Stimulated activated naive CD8-positive, alpha-beta T cell treated with anti-CD3 and anti-CD28 coated beads, Interleukin-15, Interleukin-2, amounts not matched to agents 100 ng/mL and 50 ng/mL, for 24 hours (primary cell): ENCODE data around the gene OPCML.

ENCODE experiments used
- H3K27ac Mint-ChIP-seq: one replicate; pipeline ENCODE4 v1.8.0; 2021; ENCODE audit warnings: mild to moderate bottlenecking, mixed read lengths
- H3K27me3 Mint-ChIP-seq: one replicate; pipeline ENCODE4 v1.8.0; 2021; ENCODE audit warnings: mixed read lengths
- H3K36me3 Mint-ChIP-seq: one replicate; pipeline ENCODE4 v1.8.0; 2021; ENCODE audit warnings: low read depth, mixed read lengths
- H3K4me1 Mint-ChIP-seq: one replicate; pipeline ENCODE4 v1.8.0; 2021; ENCODE audit warnings: low read depth, mixed read lengths
- H3K4me3 Mint-ChIP-seq: one replicate; pipeline ENCODE4 v1.8.0; 2021; ENCODE audit warnings: mild to moderate bottlenecking, mixed read lengths
- H3K9me3 Mint-ChIP-seq: one replicate; pipeline ENCODE4 v1.8.0; 2021; ENCODE audit warnings: mixed read lengths

The OPCML gene

GRCh38 chr11:132716037-132716436 lies 816.3 kb downstream of the OPCML start:
- Mint-ChIP-seq H3K9me3 (no peaks in the 10 kb centered on the region), H3K4me1 (peaks cover 25% of the 10 kb centered on the region), H3K4me3 (no peak overlapping the region), H3K36me3 (no peaks in the 10 kb centered on the region), H3K27ac (no peak overlapping the region), H3K27me3 (no peaks in the 10 kb centered on the region)

- no peaks in the 10 kb centered on the region for H3K36me3 Mint-ChIP-seq
- H3K27me3 Mint-ChIP-seq = no peaks in the 10 kb centered on the region
- no peaks in the 10 kb centered on the region for H3K9me3 Mint-ChIP-seq
- H3K4me3 Mint-ChIP-seq = no peak overlapping the region
- H3K27ac Mint-ChIP-seq = no peak overlapping the region
- peaks cover 21% of the 10 kb centered on the region for H3K4me1 Mint-ChIP-seq
These were observed 817.4 kb downstream of the OPCML start for GRCh38 chr11:132714859-132715440.

GRCh38 chr11:132712466-132712865 lies 819.8 kb downstream of the OPCML start:
- H3K27ac Mint-ChIP-seq = no peak overlapping the region
- no peaks in the 10 kb centered on the region for H3K9me3 Mint-ChIP-seq
- no peaks in the 10 kb centered on the region for H3K27me3 Mint-ChIP-seq
- no peaks in the 10 kb centered on the region for H3K4me1 Mint-ChIP-seq
- no peaks in the 10 kb centered on the region for H3K36me3 Mint-ChIP-seq
- no peak overlapping the region for H3K4me3 Mint-ChIP-seq

- Mint-ChIP-seq H3K36me3 (no peaks in the 10 kb centered on the region), H3K4me3 (no peak overlapping the region), H3K9me3 (peaks cover 27% of the 10 kb centered on the region), H3K27ac (no peak overlapping the region), H3K4me1 (no peaks in the 10 kb centered on the region), H3K27me3 (no peaks in the 10 kb centered on the region)
These were observed 827.4 kb downstream of the OPCML start for GRCh38 chr11:132704781-132705375.

- no peak overlapping the region for H3K27ac Mint-ChIP-seq
- no peak overlapping the region for H3K4me3 Mint-ChIP-seq
These were observed 839.4 kb downstream of the OPCML start for GRCh38 chr11:132692891-132693290.

GRCh38 chr11:132691848-132692550 lies 840.3 kb downstream of the OPCML start:
- H3K4me1 Mint-ChIP-seq = no peaks in the 10 kb centered on the region
- no peaks in the 10 kb centered on the region for H3K27me3 Mint-ChIP-seq

More at GRCh38 chr11:132692891-132693290, 839.4 kb downstream of the OPCML start:
- H3K9me3 Mint-ChIP-seq = peaks cover 5% of the 10 kb centered on the region
- no peaks in the 10 kb centered on the region for H3K27me3 Mint-ChIP-seq
- no peaks in the 10 kb centered on the region for H3K36me3 Mint-ChIP-seq
- H3K4me1 Mint-ChIP-seq = no peaks in the 10 kb centered on the region

GRCh38 chr11:132686886-132687285 lies 845.4 kb downstream of the OPCML start:
- H3K27me3 Mint-ChIP-seq = no peaks in the 10 kb centered on the region
- no peaks in the 10 kb centered on the region for H3K9me3 Mint-ChIP-seq
- H3K36me3 Mint-ChIP-seq = no peaks in the 10 kb centered on the region
- no peak overlapping the region for H3K4me3 Mint-ChIP-seq
- H3K27ac Mint-ChIP-seq = no peak overlapping the region
- H3K4me1 Mint-ChIP-seq = peaks cover 8% of the 10 kb centered on the region

More at GRCh38 chr11:132691848-132692550, 840.3 kb downstream of the OPCML start:
- H3K27ac Mint-ChIP-seq = no peak overlapping the region
- no peak overlapping the region for H3K4me3 Mint-ChIP-seq
- H3K36me3 Mint-ChIP-seq = no peaks in the 10 kb centered on the region
- no peaks in the 10 kb centered on the region for H3K9me3 Mint-ChIP-seq

- Mint-ChIP-seq H3K27me3 (no peaks in the 10 kb centered on the region), H3K27ac (no peak overlapping the region), H3K4me3 (no peak overlapping the region), H3K36me3 (no peaks in the 10 kb centered on the region), H3K4me1 (peaks cover 8% of the 10 kb centered on the region), H3K9me3 (no peaks in the 10 kb centered on the region)
These were observed 847.1 kb downstream of the OPCML start for GRCh38 chr11:132685174-132685611.

GRCh38 chr11:132683602-132684001 lies 848.7 kb downstream of the OPCML start:
- peaks cover 8% of the 10 kb centered on the region for H3K4me1 Mint-ChIP-seq
- H3K27ac Mint-ChIP-seq = no peak overlapping the region
- H3K9me3 Mint-ChIP-seq = no peaks in the 10 kb centered on the region
- no peaks in the 10 kb centered on the region for H3K36me3 Mint-ChIP-seq
- no peak overlapping the region for H3K4me3 Mint-ChIP-seq
- H3K27me3 Mint-ChIP-seq = no peaks in the 10 kb centered on the region

- no peaks in the 10 kb centered on the region for H3K36me3 Mint-ChIP-seq
- no peaks in the 10 kb centered on the region for H3K9me3 Mint-ChIP-seq
- no peaks in the 10 kb centered on the region for H3K27me3 Mint-ChIP-seq
- peaks cover 8% of the 10 kb centered on the region for H3K4me1 Mint-ChIP-seq
- no peak overlapping the region for H3K27ac Mint-ChIP-seq
- H3K4me3 Mint-ChIP-seq = no peak overlapping the region
These were observed 850.3 kb downstream of the OPCML start for GRCh38 chr11:132681971-132682370.

GRCh38 chr11:132680584-132680983 lies 851.7 kb downstream of the OPCML start:
- Mint-ChIP-seq H3K4me3 (no peak overlapping the region), H3K9me3 (no peaks in the 10 kb centered on the region), H3K36me3 (no peaks in the 10 kb centered on the region), H3K4me1 (peaks cover 7% of the 10 kb centered on the region), H3K27me3 (no peaks in the 10 kb centered on the region), H3K27ac (no peak overlapping the region)

GRCh38 chr11:132674151-132674550 lies 858.1 kb downstream of the OPCML start:
- H3K9me3 Mint-ChIP-seq = no peaks in the 10 kb centered on the region
- H3K27ac Mint-ChIP-seq = no peak overlapping the region
- H3K4me3 Mint-ChIP-seq = no peak overlapping the region
- no peaks in the 10 kb centered on the region for H3K4me1 Mint-ChIP-seq
- H3K27me3 Mint-ChIP-seq = no peaks in the 10 kb centered on the region
- no peaks in the 10 kb centered on the region for H3K36me3 Mint-ChIP-seq

GRCh38 chr11:132671851-132672370 lies 860.4 kb downstream of the OPCML start:
- no peaks in the 10 kb centered on the region for H3K27me3 Mint-ChIP-seq
- H3K36me3 Mint-ChIP-seq = no peaks in the 10 kb centered on the region
- no peaks in the 10 kb centered on the region for H3K4me1 Mint-ChIP-seq
- H3K4me3 Mint-ChIP-seq = no peak overlapping the region
- H3K27ac Mint-ChIP-seq = no peak overlapping the region
- H3K9me3 Mint-ChIP-seq = no peaks in the 10 kb centered on the region

- no peak overlapping the region for H3K4me3 Mint-ChIP-seq
- no peaks in the 10 kb centered on the region for H3K9me3 Mint-ChIP-seq
- H3K27me3 Mint-ChIP-seq = no peaks in the 10 kb centered on the region
- no peaks in the 10 kb centered on the region for H3K36me3 Mint-ChIP-seq
- H3K4me1 Mint-ChIP-seq = no peaks in the 10 kb centered on the region
- no peak overlapping the region for H3K27ac Mint-ChIP-seq
These were observed 861.2 kb downstream of the OPCML start for GRCh38 chr11:132670921-132671675.

GRCh38 chr11:132669949-132670348 lies 862.4 kb downstream of the OPCML start:
- Mint-ChIP-seq H3K27ac (no peak overlapping the region), H3K4me1 (no peaks in the 10 kb centered on the region), H3K27me3 (no peaks in the 10 kb centered on the region), H3K4me3 (no peak overlapping the region), H3K9me3 (no peaks in the 10 kb centered on the region), H3K36me3 (no peaks in the 10 kb centered on the region)
